HepG2 (cell line): Measurements from ENCODE around the gene FN1. TPM values are rescaled to one million over a fixed set of nuclear protein-coding genes. Genes with fewer than 3 reads are reported as not detected.
A peak's percentile ranks its signal among the peaks of the same experiment; 100 is the strongest.

ENCODE experiments used
- ATF2 ChIP-seq: sonication (generic); formaldehyde crosslinking; IDR thresholded peaks from 2 replicates; pipeline ENCODE4 v1.4.0; 2020; ENCODE audit warnings: missing genetic modification reagents
- BCL3 ChIP-seq: sonication (generic); formaldehyde crosslinking; IDR thresholded peaks from 2 replicates; pipeline ENCODE4 v1.5.1; 2020; ENCODE audit warnings: mild to moderate bottlenecking, missing genetic modification reagents, moderate library complexity
- NFE2L1 ChIP-seq: sonication (generic); formaldehyde crosslinking; IDR thresholded peaks from 2 replicates; pipeline ENCODE4 v1.4.0; 2020; ENCODE audit warnings: missing genetic modification reagents, mild to moderate bottlenecking, borderline replicate concordance
- PAXIP1 ChIP-seq: sonication (generic); formaldehyde crosslinking; conservative IDR thresholded peaks from 2 replicates; pipeline ENCODE4 v1.4.0; 2020; ENCODE audit warnings: mild to moderate bottlenecking, missing genetic modification reagents, moderate library complexity
- TMF1 ChIP-seq: sonication (generic); formaldehyde crosslinking; IDR thresholded peaks from 2 replicates; pipeline ENCODE4 v1.8.1; 2022; ENCODE audit warnings: low read depth, missing genetic modification reagents
- ZBTB40 ChIP-seq, 2 experiments: fragments of 450-650 bp in 1 of 2; sonication (generic) in 1 of 2; formaldehyde crosslinking in 1 of 2; IDR thresholded peaks; 2 replicates each; pipeline versions ENCODE4 v1.6.1 to v1.8.0; 2016 to 2022; ENCODE audit warnings: antibody characterized with exemption in 1 of 2, mild to moderate bottlenecking in 1 of 2, missing genetic modification reagents in 1 of 2
- ZIK1 ChIP-seq: sonication (generic); formaldehyde crosslinking; IDR thresholded peaks from 2 replicates; pipeline ENCODE4 v1.5.0; 2020; ENCODE audit warnings: mild to moderate bottlenecking, low read depth, missing genetic modification reagents, borderline replicate concordance
- ZNF280D ChIP-seq: sonication (generic); formaldehyde crosslinking; IDR thresholded peaks from 2 replicates; pipeline ENCODE4 v1.5.1; 2020; ENCODE audit warnings: mild to moderate bottlenecking, missing genetic modification reagents
- polyA plus RNA-seq, 8 experiments: library from polyadenylated mRNA; depleted of rRNA in 3 of 8; stranded (reverse) in 7 of 8; unstranded in 1 of 8; fragments of >200 nt; fragmentation: Illumina TruSeq in 4 of 8; extraction: Trizol in 4 of 8; gene quantifications; 2 replicates each; pipeline versions ENCODE4 v1.2.1 to v1.2.3, GENCODE V29; 2011 to 2016; ENCODE audit warnings: low read depth in 4 of 8, missing spikeins in 1 of 8, mixed read lengths in 1 of 8; ENCODE audit not compliant: insufficient read depth in 1 of 8
- total RNA-seq, 5 experiments: library from RNA; depleted of rRNA; stranded (reverse); fragments of >200 nt; fragmentation: Illumina TruSeq; extraction: Trizol; gene quantifications; 2 replicates each; pipeline ENCODE4 v1.2.3, GENCODE V29; 2016; ENCODE audit warnings: low read depth in 1 of 5

Gene FN1
- total and polyA plus RNA-seq, 2 of the 13 experiments (the other 11 are each of a cell fraction or from before 2014, with no cell fraction given), result 1,847 to 6,471 TPM

- no peak for TF ChIP-seq PAXIP1 (CRISPR knock-in tag)
- TF ChIP-seq ATF2 (CRISPR knock-in tag), result no peak
- TF ChIP-seq BCL3, result no peak
- TF ChIP-seq NFE2L1 (CRISPR knock-in tag), result no peak
- TF ChIP-seq ZBTB40 (IDR thresholded peaks at IDR 0.05), result no peak
- no peak for TF ChIP-seq ZBTB40 (CRISPR knock-in tag; IDR thresholded peaks at IDR 0.05)
- 0 out of 2 replicates have a peak, but pooled peaks have one; percentile 52 for TF ChIP-seq TMF1
- no peak for TF ChIP-seq ZIK1 (CRISPR knock-in tag)
- TF ChIP-seq ZNF280D, result no peak
These were observed 76.8 kb downstream of the FN1 start (continued) for GRCh38 chr2:215358891-215359575.
